Psoas muscle (tissue), 8 donors: ENCODE results near the gene FAM135A. TPM values are rescaled to one million over a fixed set of nuclear protein-coding genes. Genes with fewer than 3 reads are reported as not detected.

Experiments
- ATAC-seq, 4 donors: fragments of 200-7000 bp; cut with Tn5 transposase; one replicate each; pipeline ENCODE4 v1.9.1; 2020; ENCODE audit warnings: moderate library complexity in 3 of 4, mild to moderate bottlenecking in 2 of 4
- DNase-seq, 2 donors: peaks; one replicate each; pipeline ENCODE4 v3.0.0-alpha.2; 2020
- H3K27ac ChIP-seq: fragments of 200-600 bp; one replicate; pipeline ENCODE4 v1.8.0; 2022
- H3K27me3 ChIP-seq, 3 donors: fragments of 200-600 bp in 1 of 3; one replicate each; pipeline versions ENCODE4 v1.6.1 to v1.8.0; 2013 to 2022; ENCODE audit warnings: low read length in 2 of 3, mild to moderate bottlenecking in 2 of 3, moderate library complexity in 1 of 3; ENCODE audit not compliant: insufficient read depth in 3 of 3
- H3K36me3 ChIP-seq, 2 donors: fragments of 200-600 bp in 1 of 2; one replicate each; pipeline versions ENCODE4 v1.6.1 to v1.8.0; 2013 to 2022; ENCODE audit warnings: low read depth in 1 of 2, mild to moderate bottlenecking in 1 of 2, moderate library complexity in 1 of 2; ENCODE audit not compliant: insufficient read depth in 1 of 2
- H3K4me1 ChIP-seq: fragments of 200-600 bp; one replicate; pipeline ENCODE4 v1.8.0; 2022
- H3K4me3 ChIP-seq: fragments of 200-600 bp; one replicate; pipeline ENCODE4 v1.8.0; 2022; ENCODE audit warnings: mild to moderate bottlenecking
- H3K9me3 ChIP-seq: fragments of 200-600 bp; one replicate; pipeline ENCODE4 v1.8.0; 2022
- WGBS, 3 donors: extraction: QIAGEN DNeasy Blood & Tissue Kit; methylation state at CpG; one replicate each; pipeline versions ENCODE4 v1.1.6 to v1.1.7; 2013; 5-methylcytosine and 5-hydroxymethylcytosine counted together
- intact Hi-C, 2 donors: fragments of 100-400 bp; cut with DNase I; formaldehyde crosslinking; loops; one replicate each; pipeline versions ENCODE4 v1.11.0 to v1.14.2; 2022
- polyA plus RNA-seq, 3 donors: library from polyadenylated mRNA; stranded (reverse); fragments of 200-250 nt; gene quantifications; one replicate each; pipeline ENCODE4 v1.2.3, GENCODE V29; 2013
- total RNA-seq, 4 donors: library from RNA; stranded (reverse); fragmentation: NEBNext Ultra II Directional in 2 of 4; extraction: Animal tissue kit (Norgen Biotek cat#: 25700) in 2 of 4; gene quantifications; one replicate each; pipeline versions ENCODE4 v1.2.1 to v1.2.4, GENCODE V29; 2021 to 2023
- TF ChIP-seq, protein P1 (sequence below): fragments of 200-600 bp; IDR thresholded peaks from one replicate; pipeline ENCODE4 v1.8.0; 2022; ENCODE audit warnings: antibody characterized with exemption
- donor health status: healthy with polysubstance abuse.
- donor health status: DM: no; HTN: no; CAD: no; lungs with moderate emphysema.
- donor health status: Bipolar disorder and iron deficiency.
- donor health status: healthy.
- donor health status: DM: yes; HTN: yes; CAD: no.
- donor health status: DM: no; HTN: no; CAD: no.
- donor health status: DM: no; HTN: no; CAD: no.
- donor health status: DM: yes; HTN: yes; CAD: no.

Gene FAM135A
- total and polyA plus RNA-seq, 7 donors: 2.3 to 9.1 (median 4.3) TPM

DNA sequence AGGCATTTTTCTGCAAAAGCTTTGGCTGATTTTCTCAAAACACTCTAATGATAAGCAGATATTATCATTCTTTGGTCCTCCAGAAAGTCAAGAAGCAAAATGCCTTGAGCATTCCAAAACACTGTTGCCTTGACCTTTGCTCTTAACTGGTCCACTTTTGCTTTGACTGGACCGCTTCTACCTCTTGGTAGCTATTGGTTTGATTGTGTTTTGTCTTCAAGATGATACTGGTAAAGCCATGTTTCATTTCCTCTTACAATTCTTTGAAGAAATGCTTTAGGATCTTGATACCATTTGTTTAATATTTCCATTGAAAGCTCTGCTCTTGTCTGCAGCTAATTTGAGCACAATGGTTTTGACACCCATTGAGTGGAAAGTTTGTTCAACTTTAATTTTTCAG lies 117.8 kb downstream of the FAM135A start:
- no peak overlapping the region for H3K27ac ChIP-seq

DNA sequence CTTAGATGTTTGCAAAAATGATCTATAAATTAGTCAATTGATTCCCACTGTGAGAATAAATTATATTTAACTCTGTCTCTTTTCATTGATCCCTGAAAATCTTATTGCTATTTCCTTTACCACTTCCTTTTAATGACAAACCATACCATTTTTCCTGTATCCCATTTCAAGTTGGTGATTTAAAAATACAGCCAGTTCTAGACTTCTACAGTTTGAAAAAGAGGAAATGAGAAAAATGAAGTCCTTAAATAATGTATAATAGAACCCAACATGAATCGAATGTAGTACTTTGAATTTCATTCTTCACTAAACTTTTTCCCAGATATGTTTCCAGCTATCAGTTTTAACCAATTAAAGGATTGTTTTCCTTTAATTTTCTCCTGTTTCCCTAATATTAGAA lies 124.0 kb downstream of the FAM135A start:
- Histone ChIP-seq H3K27ac (no peak overlapping the region), H3K36me3 (peaks cover 0 to 39% of the 10 kb centered on the region in 2 donors), H3K4me1 (no peaks in the 10 kb centered on the region), H3K9me3 (no peaks in the 10 kb centered on the region), H3K27me3 (no peaks in the 10 kb centered on the region), H3K4me3 (no peak overlapping the region)
- DNase-seq (no peak), ATAC-seq (no peak)
- intact Hi-C loops: no loop called here
- TF ChIP-seq, protein P1, sequence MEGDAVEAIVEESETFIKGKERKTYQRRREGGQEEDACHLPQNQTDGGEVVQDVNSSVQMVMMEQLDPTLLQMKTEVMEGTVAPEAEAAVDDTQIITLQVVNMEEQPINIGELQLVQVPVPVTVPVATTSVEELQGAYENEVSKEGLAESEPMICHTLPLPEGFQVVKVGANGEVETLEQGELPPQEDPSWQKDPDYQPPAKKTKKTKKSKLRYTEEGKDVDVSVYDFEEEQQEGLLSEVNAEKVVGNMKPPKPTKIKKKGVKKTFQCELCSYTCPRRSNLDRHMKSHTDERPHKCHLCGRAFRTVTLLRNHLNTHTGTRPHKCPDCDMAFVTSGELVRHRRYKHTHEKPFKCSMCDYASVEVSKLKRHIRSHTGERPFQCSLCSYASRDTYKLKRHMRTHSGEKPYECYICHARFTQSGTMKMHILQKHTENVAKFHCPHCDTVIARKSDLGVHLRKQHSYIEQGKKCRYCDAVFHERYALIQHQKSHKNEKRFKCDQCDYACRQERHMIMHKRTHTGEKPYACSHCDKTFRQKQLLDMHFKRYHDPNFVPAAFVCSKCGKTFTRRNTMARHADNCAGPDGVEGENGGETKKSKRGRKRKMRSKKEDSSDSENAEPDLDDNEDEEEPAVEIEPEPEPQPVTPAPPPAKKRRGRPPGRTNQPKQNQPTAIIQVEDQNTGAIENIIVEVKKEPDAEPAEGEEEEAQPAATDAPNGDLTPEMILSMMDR: no peak
- 85 to 91% (median 87%) methylated on average over 1 of the region's 1 CpG for WGBS, 3 donors

More for the DNA sequence above, 117.8 kb downstream of the FAM135A start:
- no peaks in the 10 kb centered on the region for H3K9me3 ChIP-seq
- H3K27me3 ChIP-seq: no peaks in the 10 kb centered on the region
- ATAC-seq: no peak
- H3K36me3 ChIP-seq: peaks cover 0 to 29% of the 10 kb centered on the region in 2 donors
- TF ChIP-seq, protein P1: no peak
- H3K4me1 ChIP-seq: no peaks in the 10 kb centered on the region
- WGBS, 3 donors: 96 to 100% (median 97%) methylated on average over 1 of the region's 1 CpG
- H3K4me3 ChIP-seq: no peak overlapping the region
- no peak for DNase-seq
- intact Hi-C loops: no loop called here

DNA sequence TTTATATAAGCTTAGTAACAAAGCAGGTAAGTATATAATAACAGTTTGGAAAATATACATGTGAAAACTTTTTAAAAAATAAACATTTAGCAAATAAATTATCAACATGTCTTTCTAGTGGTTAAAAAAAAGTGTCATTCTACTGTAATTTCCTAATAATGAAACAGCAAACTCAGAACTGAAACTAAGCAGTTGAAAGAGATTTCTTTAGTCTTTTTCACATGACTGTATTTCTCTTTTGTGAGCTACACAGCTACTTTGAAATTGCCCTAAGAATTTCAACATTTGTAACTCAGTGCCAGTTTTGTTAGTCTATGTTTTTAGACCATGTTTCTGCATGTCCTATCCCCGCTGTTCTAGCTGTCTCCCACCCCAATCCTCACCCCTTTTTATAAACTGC lies 125.1 kb downstream of the FAM135A start:
- Histone ChIP-seq H3K4me1 (no peaks in the 10 kb centered on the region), H3K9me3 (no peaks in the 10 kb centered on the region), H3K4me3 (no peak overlapping the region), H3K27ac (no peak overlapping the region), H3K36me3 (peaks cover 0 to 39% of the 10 kb centered on the region in 2 donors), H3K27me3 (no peaks in the 10 kb centered on the region)
- TF ChIP-seq, protein P1: no peak
- WGBS, 3 donors: 94 to 100% (median 97%) methylated on average over 1 of the region's 1 CpG
- intact Hi-C loops: no loop called here
- DNase-seq: no peak
- ATAC-seq: no peak

DNA sequence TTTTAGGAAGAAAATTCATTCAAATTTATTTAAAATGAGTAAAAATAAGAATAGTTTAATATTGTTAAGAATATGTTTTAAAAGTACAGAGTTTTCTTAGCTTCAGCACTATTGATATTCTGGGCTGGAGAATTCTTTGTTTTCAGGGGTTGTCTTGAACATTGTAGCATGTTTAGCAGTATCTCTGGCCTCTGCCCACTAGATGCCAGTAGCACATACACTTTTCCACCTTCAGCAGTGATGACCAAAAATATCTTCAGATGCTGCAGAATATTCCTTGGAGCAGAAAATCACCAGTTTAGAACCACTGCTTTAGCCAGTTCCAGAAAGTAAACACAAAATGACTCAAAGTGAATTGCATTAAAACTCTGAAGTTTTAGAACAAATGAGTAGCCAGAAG lies 134.0 kb downstream of the FAM135A start:
- peak; percentile 66 to 92 (median 82) for ATAC-seq
- no peak for DNase-seq
- TF ChIP-seq, protein P1: peak; percentile 67

DNA sequence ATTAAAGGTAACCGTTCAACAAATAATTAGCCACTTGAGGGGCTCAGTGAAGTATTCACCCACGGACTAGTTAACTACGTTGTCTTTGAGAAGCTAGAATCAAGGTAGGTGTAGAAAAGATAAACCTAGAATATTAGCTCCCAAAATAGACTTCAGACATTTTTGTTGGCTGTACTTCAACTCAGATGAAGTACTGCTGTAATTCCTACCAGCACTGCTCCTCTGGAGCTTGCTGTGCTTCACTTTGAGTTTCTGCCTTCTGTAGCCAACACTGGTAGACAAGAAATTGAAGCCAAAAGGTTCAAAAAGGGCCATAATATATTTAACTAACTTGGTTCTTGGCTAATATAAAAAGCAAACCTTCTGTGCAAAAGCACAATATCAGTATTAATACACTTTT lies 134.6 kb downstream of the FAM135A start:
- no peak overlapping the region for H3K27ac ChIP-seq
- H3K27me3 ChIP-seq: no peaks in the 10 kb centered on the region
- H3K4me3 ChIP-seq: no peak overlapping the region
- WGBS, 3 donors: 30 to 56% (median 38%) methylated on average over 3 of the region's 3 CpGs
- H3K36me3 ChIP-seq: no peaks in the 10 kb centered on the region
- H3K9me3 ChIP-seq: no peaks in the 10 kb centered on the region
- ATAC-seq (peak in 3 of 4 donors; percentile 45 to 67 (median 66)), DNase-seq (no peak)
- peaks cover 10% of the 10 kb centered on the region for H3K4me1 ChIP-seq
- TF ChIP-seq, protein P1: no peak
- intact Hi-C loops: loop anchor here (2.0 to 10.0 kb wide), 4 partner anchors 137 to 337 kb away; no protein-coding TSS in a partner anchor

More for the DNA sequence above, 134.0 kb downstream of the FAM135A start:
- H3K4me1 ChIP-seq: peaks cover 10% of the 10 kb centered on the region
- peaks cover 0 to 3% of the 10 kb centered on the region in 2 donors for H3K36me3 ChIP-seq
- H3K27me3 ChIP-seq: no peaks in the 10 kb centered on the region
- no peak overlapping the region for H3K27ac ChIP-seq
- H3K9me3 ChIP-seq: no peaks in the 10 kb centered on the region
- intact Hi-C loops: loop anchor here (5.0 to 10.0 kb wide), 3 partner anchors 140 to 337 kb away; no protein-coding TSS in a partner anchor
- no peak overlapping the region for H3K4me3 ChIP-seq
